HG03439 (cell line): ENCODE results near the gene MUC12.

Source experiments
- ATAC-seq: cut with Tn5 transposase; IDR thresholded peaks from one replicate; pipeline ENCODE4 v1.9.1; 2021; ENCODE audit warnings: mild to moderate bottlenecking, moderate library complexity; ENCODE audit not compliant: unreplicated experiment

Gene MUC12

GRCh38 chr7:100952641-100953040 lies 16.7 kb upstream of the MUC12 start:
- ATAC-seq: no peak

DNA sequence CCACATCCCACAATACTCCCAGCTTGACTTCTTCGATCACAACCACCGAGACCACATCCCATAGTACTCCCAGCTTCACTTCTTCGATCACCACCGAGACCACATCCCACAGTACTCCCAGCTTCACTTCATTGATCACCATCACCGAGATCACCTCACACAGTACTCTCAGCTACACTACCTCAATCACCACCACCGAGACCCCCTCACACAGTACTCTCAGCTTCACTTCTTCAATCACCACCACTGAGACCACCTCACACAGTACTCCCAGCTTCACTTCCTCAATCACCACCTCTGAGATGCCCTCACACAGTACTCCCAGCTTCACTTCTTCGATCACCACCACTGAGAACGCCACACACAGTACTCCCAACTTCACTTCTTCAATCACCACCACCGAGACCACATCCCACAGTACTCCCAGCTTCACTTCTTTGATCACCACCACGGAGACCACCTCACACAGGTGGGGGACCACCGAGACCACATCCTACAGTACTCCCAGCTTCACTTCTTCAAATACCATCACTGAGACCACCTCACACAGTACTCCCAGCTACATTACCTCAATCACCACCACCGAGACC lies 11.4 kb upstream of the MUC12 start:
- no peak for ATAC-seq

DNA sequence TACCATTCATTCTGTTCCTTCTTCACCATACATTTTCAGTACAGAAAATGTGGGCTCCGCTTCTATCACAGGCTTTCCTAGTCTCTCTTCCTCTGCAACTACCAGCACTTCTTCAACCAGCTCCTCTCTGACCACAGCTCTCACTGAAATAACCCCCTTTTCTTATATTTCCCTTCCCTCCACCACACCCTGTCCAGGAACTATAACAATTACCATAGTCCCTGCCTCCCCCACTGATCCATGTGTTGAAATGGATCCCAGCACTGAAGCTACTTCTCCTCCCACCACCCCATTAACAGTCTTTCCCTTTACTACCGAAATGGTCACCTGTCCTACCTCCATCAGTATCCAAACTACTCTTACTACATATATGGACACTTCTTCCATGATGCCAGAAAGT lies 9.5 kb upstream of the MUC12 start:
- no peak for ATAC-seq

- ATAC-seq: no peak
These were observed 6.8 kb upstream of the MUC12 start for GRCh38 chr7:100962537-100962936.

GRCh38 chr7:100963386-100963785 lies 6.0 kb upstream of the MUC12 start:
- ATAC-seq: no peak

GRCh38 chr7:100963874-100964273 lies 5.5 kb upstream of the MUC12 start:
- ATAC-seq: no peak

GRCh38 chr7:100964630-100965029 lies 4.7 kb upstream of the MUC12 start:
- ATAC-seq: no peak

- no peak for ATAC-seq
These were observed 4.2 kb upstream of the MUC12 start for GRCh38 chr7:100965045-100965722.

DNA sequence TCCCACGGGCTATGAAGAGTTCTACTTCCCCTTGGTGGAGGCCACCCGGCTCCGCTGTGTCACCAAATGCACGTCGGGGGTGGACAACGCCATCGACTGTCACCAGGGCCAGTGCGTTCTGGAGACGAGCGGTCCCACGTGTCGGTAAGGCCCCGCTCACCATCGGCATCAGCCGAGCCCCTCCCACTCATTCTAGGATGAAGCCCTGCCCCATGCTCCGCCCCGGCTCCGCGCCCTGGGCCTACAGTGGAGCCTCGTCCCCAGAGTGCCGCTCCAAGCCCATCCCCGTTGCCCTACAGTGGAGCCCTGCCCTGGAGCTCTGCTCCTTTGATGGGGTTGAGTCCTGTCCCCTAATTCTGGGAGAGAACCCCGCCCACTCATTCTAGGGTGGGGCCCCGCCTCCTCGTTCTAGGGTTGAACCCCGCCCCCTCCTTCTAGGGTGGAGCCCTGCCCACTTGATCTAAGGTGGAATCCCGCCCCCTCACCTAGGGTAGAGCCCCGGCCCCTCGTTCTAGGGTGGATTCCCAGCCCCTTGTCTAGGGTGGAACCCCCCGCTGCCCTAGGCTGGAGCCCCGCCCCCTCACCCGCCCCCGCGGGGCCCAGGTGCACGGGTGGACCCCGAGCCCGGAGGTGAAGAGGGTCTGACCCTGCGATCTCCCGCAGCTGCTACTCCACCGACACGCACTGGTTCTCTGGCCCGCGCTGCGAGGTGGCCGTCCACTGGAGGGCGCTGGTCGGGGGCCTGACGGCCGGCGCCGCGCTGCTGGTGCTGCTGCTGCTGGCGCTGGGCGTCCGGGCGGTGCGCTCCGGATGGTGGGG lies 3.4 kb upstream of the MUC12 start:
- no peak for ATAC-seq

- no peak for ATAC-seq
These were observed 2.6 kb upstream of the MUC12 start for GRCh38 chr7:100966542-100967291.

- ATAC-seq: no peak
These were observed 2.0 kb upstream of the MUC12 start for GRCh38 chr7:100967292-100967863.

- ATAC-seq: no peak
These were observed 1.3 kb upstream of the MUC12 start for GRCh38 chr7:100968031-100968430.

- no peak for ATAC-seq
These were observed 715 bp upstream of the MUC12 start for GRCh38 chr7:100968650-100969049.

DNA sequence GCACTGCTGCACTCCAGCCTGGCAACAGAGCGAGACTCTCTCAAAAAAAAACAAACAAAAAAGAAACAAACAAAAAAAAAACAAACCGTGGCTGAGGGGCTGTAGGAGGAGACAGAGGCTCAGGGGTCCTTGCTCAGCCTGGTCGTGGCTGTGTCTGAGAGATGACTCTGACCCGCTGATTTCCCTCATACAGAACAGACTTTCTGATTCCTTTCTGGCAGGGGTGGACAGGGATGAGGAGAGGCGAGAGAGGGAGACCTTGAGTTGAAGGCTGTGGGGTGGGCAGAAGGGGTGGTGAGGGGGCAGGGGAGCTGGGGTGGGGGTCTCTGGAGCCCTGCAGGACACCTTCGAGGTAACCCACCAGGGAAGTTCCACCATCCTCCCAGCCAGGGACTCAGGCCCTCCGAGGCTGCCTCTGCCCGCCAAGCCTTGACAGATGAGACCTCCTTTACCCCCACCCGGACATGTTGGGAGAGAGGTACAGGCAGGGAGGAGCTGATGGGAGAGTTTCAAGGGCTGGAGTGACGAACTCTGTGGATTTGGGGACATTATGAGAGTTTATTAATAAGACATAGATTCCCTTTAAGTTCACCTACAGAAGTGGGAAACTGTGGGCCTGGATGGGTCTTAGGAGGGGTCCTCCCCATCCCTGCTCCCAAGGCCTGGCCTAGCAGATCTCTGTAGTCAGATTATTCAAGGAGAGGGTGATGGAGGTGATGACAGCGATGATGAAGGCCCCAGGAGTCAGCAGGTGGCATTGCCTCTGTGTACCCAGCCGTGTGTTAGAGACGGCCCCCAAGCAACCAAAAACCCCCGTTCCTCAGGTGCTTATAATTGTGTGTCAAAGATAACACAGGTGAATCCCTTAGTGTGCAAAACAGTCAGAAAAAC lies 2.0 kb downstream of the MUC12 start:
- no peak for ATAC-seq

GRCh38 chr7:100972002-100972347 lies 2.6 kb downstream of the MUC12 start:
- ATAC-seq: no peak

DNA sequence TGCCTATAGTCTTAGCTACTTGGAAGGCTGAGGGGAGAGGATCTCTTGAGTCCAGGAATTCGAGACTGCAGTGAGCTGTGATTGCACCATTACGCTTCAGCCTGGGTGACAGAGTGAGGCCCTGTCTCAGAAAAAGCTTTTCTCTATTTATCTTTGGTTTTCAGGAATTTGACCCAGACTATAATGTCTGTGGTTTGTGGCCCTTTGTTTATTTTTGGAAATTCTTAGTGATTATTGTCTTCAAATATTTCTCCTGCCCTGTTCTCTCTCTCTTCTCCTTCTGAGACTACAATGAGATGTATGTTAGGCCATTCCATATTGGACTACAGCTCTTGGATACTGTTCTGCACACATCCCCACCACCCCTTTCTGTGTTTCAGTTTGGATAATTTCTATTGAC lies 4.7 kb downstream of the MUC12 start:
- ATAC-seq: no peak

GRCh38 chr7:100975371-100975821 lies 6.0 kb downstream of the MUC12 start:
- ATAC-seq: no peak

DNA sequence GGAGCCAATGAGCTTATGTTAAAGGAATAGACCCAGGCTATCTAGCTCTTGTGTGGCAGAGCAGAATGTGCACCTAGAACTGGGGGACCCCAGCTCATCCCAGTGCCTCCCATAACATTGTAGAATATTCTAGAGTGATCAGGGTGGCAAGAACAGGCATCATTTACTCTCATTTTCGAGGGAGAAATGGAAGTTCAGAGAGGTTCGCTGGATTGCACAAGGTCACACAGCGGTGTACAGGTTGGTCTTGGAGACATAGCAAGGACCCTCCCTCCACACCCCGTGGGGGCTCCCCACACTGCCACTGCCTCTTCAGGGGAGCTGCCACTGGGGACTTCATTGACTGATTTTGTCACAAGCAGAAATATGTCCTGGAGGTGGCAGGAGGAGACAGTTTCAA lies 8.9 kb downstream of the MUC12 start:
- ATAC-seq: no peak

- ATAC-seq: no peak
These were observed 14.3 kb downstream of the MUC12 start for GRCh38 chr7:100983451-100984187.
